SK-N-SH (cell line): ENCODE data around the gene NUDT22. TPM values are rescaled to one million over a fixed set of nuclear protein-coding genes. Genes with fewer than 3 reads are reported as not detected.

Experiments
- CTCF ChIA-PET: fragments of 300-600, 350-600 bp; formaldehyde crosslinking; extraction: SDS; loops from one replicate; lab custom pipeline; 2021; lab: Yijun Ruan, JAX
- POLR2A ChIA-PET: fragments of 350-600 bp; sonication (Branson Sonifier 250); formaldehyde crosslinking; extraction: SDS; loops from one replicate; lab custom pipeline; 2020; ENCODE audit warnings: antibody characterized with exemption, inconsistent platforms; lab: Yijun Ruan, JAX
- DNase-seq: peaks from one replicate; pipeline ENCODE4 v3.0.0; 2012
- H2AFZ ChIP-seq: fragments of 200-600 bp; sonication (generic); 2 replicates; pipeline ENCODE4 v1.8.1; 2016; ENCODE audit warnings: antibody characterized with exemption, mild to moderate bottlenecking, low read depth
- H3F3A ChIP-seq: fragments of 200-600 bp; sonication (generic); replicated peaks from 2 replicates; pipeline ENCODE3; 2016; ENCODE audit warnings: antibody characterized with exemption, mild to moderate bottlenecking; ENCODE audit not compliant: insufficient read depth
- H3K27ac ChIP-seq, 2 experiments: fragments of 200-500 bp in 1 of 2; fragments of 200-600 bp in 1 of 2; sonication (Bioruptor generic) in 1 of 2; sonication (generic), shearing (Covaris generic) in 1 of 2; 2 replicates each; pipeline versions ENCODE4 v1.5.1 to v1.6.1; 2014 to 2016; ENCODE audit warnings: low read depth in 2 of 2, inconsistent platforms in 1 of 2, low read length in 1 of 2, mild to moderate bottlenecking in 1 of 2, mixed read lengths in 1 of 2
- H3K27me3 ChIP-seq: fragments of 200-600 bp; sonication (generic), shearing (Covaris generic); 2 replicates; pipeline ENCODE4 v1.6.1; 2016; ENCODE audit warnings: mixed run types; ENCODE audit not compliant: insufficient read depth
- H3K36me3 ChIP-seq, 2 experiments: fragments of 200-500 bp in 1 of 2; fragments of 200-600 bp in 1 of 2; sonication (Bioruptor generic) in 1 of 2; sonication (generic) in 1 of 2; replicated peaks in 1 of 2; 2 replicates each; pipeline versions ENCODE3 to v1.5.1; 2014 to 2016; ENCODE audit warnings: low read length in 1 of 2, mild to moderate bottlenecking in 1 of 2; ENCODE audit not compliant: insufficient read depth in 2 of 2, control insufficient read depth in 1 of 2
- H3K4me1 ChIP-seq, 2 experiments: fragments of 200-500 bp in 1 of 2; fragments of 200-600 bp in 1 of 2; sonication (Bioruptor generic) in 1 of 2; sonication (generic), shearing (Covaris generic) in 1 of 2; 2 replicates each; pipeline versions ENCODE4 v1.5.1 to v1.6.1; 2014 to 2016; ENCODE audit warnings: low read depth in 1 of 2, low read length in 1 of 2, mixed run types in 1 of 2; ENCODE audit not compliant: insufficient read depth in 2 of 2, control insufficient read depth in 1 of 2
- H3K4me2 ChIP-seq: fragments of 200-600 bp; sonication (generic), shearing (Covaris generic); 2 replicates; pipeline ENCODE4 v1.6.1; 2017; ENCODE audit warnings: mixed run types
- H3K4me3 ChIP-seq, 2 experiments: fragments of 200-500 bp in 1 of 2; fragments of 200-600 bp in 1 of 2; sonication (Bioruptor generic) in 1 of 2; sonication (generic), shearing (Covaris generic) in 1 of 2; 2 replicates each; pipeline versions ENCODE4 v1.5.1 to v1.8.1; 2014 to 2016; ENCODE audit warnings: low read depth in 2 of 2, inconsistent platforms in 1 of 2, low read length in 1 of 2, mild to moderate bottlenecking in 1 of 2, mixed read lengths in 1 of 2, moderate library complexity in 1 of 2
- H3K79me2 ChIP-seq: fragments of 200-600 bp; sonication (generic); 2 replicates; pipeline ENCODE4 v1.8.1; 2017; ENCODE audit warnings: mild to moderate bottlenecking; ENCODE audit not compliant: insufficient read depth
- H3K9ac ChIP-seq: fragments of 200-600 bp; sonication (generic); 2 replicates; pipeline ENCODE4 v1.6.1; 2017; ENCODE audit warnings: mixed run types
- H3K9me2 ChIP-seq: fragments of 200-600 bp; sonication (generic); 2 replicates; pipeline ENCODE4 v1.6.1; 2017; ENCODE audit warnings: mixed run types
- H3K9me3 ChIP-seq: fragments of 200-600 bp; sonication (generic); 2 replicates; pipeline ENCODE4 v1.6.1; 2017; ENCODE audit warnings: mixed run types, mild to moderate bottlenecking, moderate library complexity
- H4K20me1 ChIP-seq: fragments of 200-600 bp; sonication (generic); 2 replicates; pipeline ENCODE4 v1.6.1; 2017; ENCODE audit warnings: mild to moderate bottlenecking, mixed run types; ENCODE audit not compliant: insufficient read depth
- CHD2 ChIP-seq: fragments of 150-350 bp; IDR thresholded peaks from 2 replicates; pipeline ENCODE4 v1.6.1; 2018; ENCODE audit warnings: low read length; ENCODE audit not compliant: partially characterized antibody
- CTCF ChIP-seq: fragments of 200-600 bp; sonication (generic); IDR thresholded peaks from 2 replicates; pipeline ENCODE4 v1.6.1; 2017; ENCODE audit warnings: antibody characterized with exemption, mild to moderate bottlenecking, moderate library complexity
- EP300 ChIP-seq, 2 experiments: IDR thresholded peaks; 2 replicates each; pipeline versions ENCODE4 v1.4.0 to v1.6.1; 2012; ENCODE audit warnings: borderline replicate concordance in 1 of 2, low read depth in 1 of 2, low read length in 1 of 2
- EZH2phosphoT487 ChIP-seq: fragments of 200-600 bp; sonication (generic); IDR thresholded peaks from 2 replicates; pipeline ENCODE4 v1.6.1; 2017; ENCODE audit warnings: low read depth, mixed run types, mild to moderate bottlenecking, antibody characterized with exemption, moderate library complexity, borderline replicate concordance
- FOSL2 ChIP-seq: IDR thresholded peaks from 2 replicates; pipeline ENCODE4 v1.4.0; 2012; ENCODE audit warnings: low read depth, mild to moderate bottlenecking, moderate library complexity, borderline replicate concordance
- FOXJ3 ChIP-seq: sonication (generic); formaldehyde crosslinking; IDR thresholded peaks from 2 replicates; pipeline ENCODE4 v1.5.1; 2020; ENCODE audit warnings: mild to moderate bottlenecking, missing genetic modification reagents
- GABPA ChIP-seq: IDR thresholded peaks from 2 replicates; pipeline ENCODE4 v1.4.0; 2012; ENCODE audit warnings: low read depth, mild to moderate bottlenecking
- GATA2 ChIP-seq: sonication (generic); formaldehyde crosslinking; IDR thresholded peaks from 2 replicates; pipeline ENCODE4 v1.5.0; 2020; ENCODE audit warnings: mild to moderate bottlenecking, missing genetic modification reagents
- IRF3 ChIP-seq: fragments of 150-350 bp; IDR thresholded peaks from 2 replicates; pipeline ENCODE4 v1.6.1; 2016; ENCODE audit warnings: mild to moderate bottlenecking, low read depth, low read length
- JUND ChIP-seq: IDR thresholded peaks from 2 replicates; pipeline ENCODE4 v1.4.0; 2012
- MEF2A ChIP-seq: IDR thresholded peaks from 2 replicates; pipeline ENCODE4 v1.4.0; 2012; ENCODE audit warnings: low read depth, borderline replicate concordance
- MXI1 ChIP-seq: IDR thresholded peaks from 2 replicates; pipeline ENCODE4 v1.6.1; 2012; ENCODE audit warnings: mild to moderate bottlenecking, low read depth, low read length, improper control_type of control experiment
- NFIC ChIP-seq: IDR thresholded peaks from 2 replicates; pipeline ENCODE4 v1.4.0; 2012; ENCODE audit warnings: borderline replicate concordance
- NRF1 ChIP-seq: IDR thresholded peaks from 2 replicates; pipeline ENCODE4 v1.6.1; 2012; ENCODE audit warnings: low read depth, mild to moderate bottlenecking, low read length
- RAD21 ChIP-seq: IDR thresholded peaks from 2 replicates; pipeline ENCODE4 v1.6.1; 2012; ENCODE audit warnings: mild to moderate bottlenecking, low read length
- RCOR1 ChIP-seq: fragments of 150-350 bp; IDR thresholded peaks from 2 replicates; pipeline ENCODE4 v1.6.1; 2017; ENCODE audit warnings: antibody characterized with exemption, low read length
- REST ChIP-seq: IDR thresholded peaks from 2 replicates; pipeline ENCODE4 v1.6.1; 2012; ENCODE audit warnings: mild to moderate bottlenecking, low read depth, low read length, moderate library complexity
- RFX5 ChIP-seq: IDR thresholded peaks from 2 replicates; pipeline ENCODE4 v1.6.1; 2012; ENCODE audit warnings: mild to moderate bottlenecking, improper control_type of control experiment, low read length
- TCF12 ChIP-seq: IDR thresholded peaks from 2 replicates; pipeline ENCODE4 v1.4.0; 2012
- TEAD4 ChIP-seq: IDR thresholded peaks from 2 replicates; pipeline ENCODE4 v1.4.0; 2012; ENCODE audit warnings: mild to moderate bottlenecking, borderline replicate concordance; ENCODE audit not compliant: insufficient read depth
- USF2 ChIP-seq: fragments of 150-350 bp; IDR thresholded peaks from 2 replicates; pipeline ENCODE4 v1.6.1; 2017; ENCODE audit warnings: antibody characterized with exemption, low read length, low read depth, borderline replicate concordance
- WGBS: methylation state at CpG from one replicate; pipeline ENCODE4 v1.1.6; 2017; ENCODE audit warnings: low lambda C conversion rate; 5-methylcytosine and 5-hydroxymethylcytosine counted together
- polyA plus RNA-seq, 3 experiments: library from polyadenylated mRNA; depleted of rRNA; stranded (reverse); fragments of >200 nt; gene quantifications; 2 replicates each; pipeline ENCODE4 v1.2.3, GENCODE V29; 2012
- TF ChIP-seq, protein P1 (sequence below): IDR thresholded peaks from 2 replicates; pipeline ENCODE4; 2012

NUDT22 gene
- polyA plus RNA-seq, 1 of the 3 experiments (the other 2 are of a cell fraction) = 72.7 TPM

DNA sequence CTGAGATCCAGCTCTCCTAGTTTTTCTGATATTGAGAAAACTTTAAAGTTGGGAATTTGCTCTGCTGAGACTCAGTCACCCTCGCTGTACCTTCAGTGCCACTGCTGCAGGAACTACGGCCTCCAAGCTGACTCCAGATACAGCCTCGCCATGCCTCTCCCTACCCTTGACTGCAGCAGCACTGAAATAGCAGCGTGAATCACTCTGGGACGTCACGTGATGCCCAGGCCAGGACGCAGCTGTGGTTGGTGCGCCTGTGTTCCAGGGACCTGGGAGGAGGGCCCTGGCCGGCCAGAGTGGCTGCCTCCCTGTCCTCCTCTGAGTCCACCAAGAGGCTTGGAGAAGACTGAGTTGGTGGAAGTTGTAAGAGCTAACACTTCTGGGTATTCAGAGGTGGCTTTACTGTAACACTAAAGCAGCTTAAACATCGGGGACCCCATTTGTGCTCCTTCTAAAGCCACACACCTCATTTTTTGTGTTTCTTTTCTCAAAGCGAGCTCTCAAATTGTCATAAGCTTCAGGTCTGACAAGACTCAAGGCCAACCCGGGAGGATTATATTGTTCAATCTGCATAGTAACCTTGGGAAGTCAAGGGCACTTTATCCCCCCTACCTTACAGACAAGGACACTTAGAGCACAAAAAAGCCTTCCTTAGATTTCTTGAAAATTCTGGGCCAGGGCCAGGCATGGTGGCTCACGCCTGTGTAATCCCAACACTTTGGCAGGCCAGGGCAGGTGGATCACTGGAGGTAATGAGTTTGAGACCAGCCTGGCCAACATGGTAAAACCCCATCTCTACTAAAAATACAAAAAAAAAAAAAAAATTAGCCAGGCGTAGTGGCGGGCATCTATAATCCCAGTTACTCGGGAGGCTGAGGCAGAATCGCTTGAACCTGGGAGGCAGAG lies 44.3 kb upstream of the NUDT22 start:
- DNase-seq = peak; percentile 88
- CTCF ChIA-PET = interaction anchor here (0.6 to 2.8 kb wide), 10 partner anchors 16 to 549 kb away, joined by 3 to 9 read pairs (median 3); partner anchors contain the start of genes KCNK4, MACROD1, NUDT22 and TRPT1
- no peaks in the 10 kb centered on the region for H3K27me3 ChIP-seq
- H3K9ac ChIP-seq = peak overlapping the region; percentile 53; the same call in 1 of the 2 replicates
- H4K20me1 ChIP-seq = no peaks in the 10 kb centered on the region
- 56% methylated on average over 11 of the region's 17 CpGs for WGBS
- peak overlapping the region; percentile 74 to 92 for H3K27ac ChIP-seq
- H3K9me3 ChIP-seq = no peaks in the 10 kb centered on the region
- peaks cover 26% of the 10 kb centered on the region for H3F3A ChIP-seq
- H3K79me2 ChIP-seq = peaks cover 39% of the 10 kb centered on the region
- H3K4me1 ChIP-seq = peaks cover 14 to 31% of the 10 kb centered on the region in 2 experiments; a peak in 3 of 4 replicates
- H3K9me2 ChIP-seq = no peaks in the 10 kb centered on the region
- POLR2A ChIA-PET = interaction anchor here (0.7 to 1.3 kb wide), 7 partner anchors 10 to 364 kb away, joined by 3 to 5 read pairs (median 3); partner anchors contain the start of genes KCNK4, NUDT22, RCOR2 and TRPT1
- peak overlapping the region; percentile 17 to 49; a peak in 3 of 4 replicates for H3K4me3 ChIP-seq
- H3K4me2 ChIP-seq = peak overlapping the region; percentile 74
- no peaks in the 10 kb centered on the region for H3K36me3 ChIP-seq
- H2AFZ ChIP-seq = peak overlapping the region; percentile 69
- TF ChIP-seq MEF2A (peak; percentile 82; the same call in 1 of the 2 replicates), FOXJ3 (CRISPR knock-in tag) (no peak), NRF1 (peak; percentile 54), RCOR1 (peak; percentile 60; the same call in 1 of the 2 replicates), FOSL2 (peak; percentile 49; the same call in 1 of the 2 replicates), REST (no peak; the same call in 1 of the 2 replicates), GATA2 (CRISPR knock-in tag) (no peak), CHD2 (peak; percentile 54), RAD21 (peak; percentile 13; the same call in 1 of the 2 replicates), EZH2phosphoT487 (no peak), MXI1 (peak; percentile 92), JUND (peak; percentile 44; the same call in 1 of the 2 replicates), IRF3 (no peak), RFX5 (no peak), USF2 (peak; percentile 91), GABPA (no peak), CTCF (no peak), EP300 (IDR thresholded peaks at IDR 0.05; ENCODE audit: borderline replicate concordance in 1 of 2, low read depth in 1 of 2, low read length in 1 of 2) (peak in 1 of 2 experiments; percentile 55; a peak in 2 of 4 replicates), NFIC (no peak), TEAD4 (no peak), TCF12 (no peak; the same call in 1 of the 2 replicates)
- TF ChIP-seq, protein P1, sequence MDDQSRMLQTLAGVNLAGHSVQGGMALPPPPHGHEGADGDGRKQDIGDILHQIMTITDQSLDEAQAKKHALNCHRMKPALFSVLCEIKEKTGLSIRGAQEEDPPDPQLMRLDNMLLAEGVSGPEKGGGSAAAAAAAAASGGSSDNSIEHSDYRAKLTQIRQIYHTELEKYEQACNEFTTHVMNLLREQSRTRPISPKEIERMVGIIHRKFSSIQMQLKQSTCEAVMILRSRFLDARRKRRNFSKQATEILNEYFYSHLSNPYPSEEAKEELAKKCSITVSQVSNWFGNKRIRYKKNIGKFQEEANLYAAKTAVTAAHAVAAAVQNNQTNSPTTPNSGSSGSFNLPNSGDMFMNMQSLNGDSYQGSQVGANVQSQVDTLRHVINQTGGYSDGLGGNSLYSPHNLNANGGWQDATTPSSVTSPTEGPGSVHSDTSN = no peak
